ENCODE results near the gene GARNL3. TPM values are rescaled to one million over a fixed set of nuclear protein-coding genes. Genes with fewer than 3 reads are reported as not detected.

GARNL3 gene
- total and polyA plus RNA-seq, 2 donors (not counting 1 experiment from before 2014, with no cell fraction given) = 1.5 to 12.6 TPM

DNA sequence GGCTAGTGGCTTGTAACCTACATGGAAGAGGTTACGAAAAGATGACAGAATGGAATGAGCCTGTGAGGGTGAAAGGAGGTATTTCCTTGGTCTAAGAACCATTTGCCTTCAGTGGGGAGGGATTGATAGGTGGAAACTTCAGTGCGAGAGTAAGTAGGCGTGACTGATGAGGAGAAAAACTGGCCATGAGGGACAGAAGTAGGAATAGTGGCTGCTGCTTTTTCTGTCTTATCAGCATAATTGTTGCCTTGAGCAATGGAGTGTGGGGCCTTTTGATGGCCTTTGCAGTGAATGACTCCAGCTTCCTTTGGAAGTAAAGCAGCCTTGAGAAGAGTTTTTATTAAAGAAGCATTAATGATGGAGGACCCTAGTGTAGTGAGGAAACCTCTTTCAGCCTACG lies 150.6 kb downstream of the GARNL3 start:
- H3K9me3 Mint-ChIP-seq (ENCODE audit: insufficient read depth) = no peaks in the 10 kb centered on the region
- TF ChIP-seq EZH2 (IDR thresholded peaks at IDR 0.05; ENCODE audit: borderline replicate concordance, insufficient read depth, low read depth, low read length, poor library complexity, severe bottlenecking) = no peak
- TF ChIP-seq, protein P1, sequence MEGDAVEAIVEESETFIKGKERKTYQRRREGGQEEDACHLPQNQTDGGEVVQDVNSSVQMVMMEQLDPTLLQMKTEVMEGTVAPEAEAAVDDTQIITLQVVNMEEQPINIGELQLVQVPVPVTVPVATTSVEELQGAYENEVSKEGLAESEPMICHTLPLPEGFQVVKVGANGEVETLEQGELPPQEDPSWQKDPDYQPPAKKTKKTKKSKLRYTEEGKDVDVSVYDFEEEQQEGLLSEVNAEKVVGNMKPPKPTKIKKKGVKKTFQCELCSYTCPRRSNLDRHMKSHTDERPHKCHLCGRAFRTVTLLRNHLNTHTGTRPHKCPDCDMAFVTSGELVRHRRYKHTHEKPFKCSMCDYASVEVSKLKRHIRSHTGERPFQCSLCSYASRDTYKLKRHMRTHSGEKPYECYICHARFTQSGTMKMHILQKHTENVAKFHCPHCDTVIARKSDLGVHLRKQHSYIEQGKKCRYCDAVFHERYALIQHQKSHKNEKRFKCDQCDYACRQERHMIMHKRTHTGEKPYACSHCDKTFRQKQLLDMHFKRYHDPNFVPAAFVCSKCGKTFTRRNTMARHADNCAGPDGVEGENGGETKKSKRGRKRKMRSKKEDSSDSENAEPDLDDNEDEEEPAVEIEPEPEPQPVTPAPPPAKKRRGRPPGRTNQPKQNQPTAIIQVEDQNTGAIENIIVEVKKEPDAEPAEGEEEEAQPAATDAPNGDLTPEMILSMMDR (IDR thresholded peaks at IDR 0.05) = no peak
- no peaks in the 10 kb centered on the region for H3K27me3 Mint-ChIP-seq
- ChIA-PET POLR2A (no interaction called here), CTCF (interaction anchor here (1.1 kb wide), 2 partner anchors 16 to 19 kb away, joined by 5 to 6 read pairs; partner anchors contain the start of gene SLC2A8)
- no peak overlapping the region for H3K4me3 Mint-ChIP-seq
- Histone ChIP-seq H3K36me3 (replicated peaks in 1 of 2; ENCODE audit: control extremely low read depth in 1 of 2, control insufficient read depth in 1 of 2, extremely low read depth in 1 of 2, insufficient read depth in 2 of 2, low read length in 1 of 2) (no peaks in the 10 kb centered on the region), H3K79me2 (ENCODE audit: control insufficient read depth, insufficient read depth, low read length) (peaks cover 3% of the 10 kb centered on the region), H3K27ac (ENCODE audit: low read length in 2 of 2) (no peak overlapping the region), H3K4me3 (ENCODE audit: control extremely low read depth in 1 of 5, extremely low read depth in 1 of 5, insufficient read depth in 1 of 5, low read depth in 2 of 5, low read length in 4 of 5) (no peak overlapping the region), H4K20me1 (ENCODE audit: control insufficient read depth, insufficient read depth, low read length, poor library complexity, severe bottlenecking) (no peaks in the 10 kb centered on the region), H3K27me3 (replicated peaks in 1 of 4; ENCODE audit: control extremely low read depth in 1 of 4, control insufficient read depth in 3 of 4, insufficient read depth in 4 of 4, low read length in 3 of 4) (no peaks in the 10 kb centered on the region), H3K4me1 (ENCODE audit: control insufficient read depth in 2 of 2, insufficient read depth in 2 of 2, low read length in 2 of 2) (peaks cover 3 to 11% of the 10 kb centered on the region in 2 donors), H2AFZ (ENCODE audit: insufficient read depth, low read depth, low read length, poor library complexity, severe bottlenecking) (no peak overlapping the region), H3K9me3 (ENCODE audit: control extremely low read depth in 1 of 3, control insufficient read depth in 2 of 3, insufficient read depth in 1 of 3, low read length in 2 of 3) (no peaks in the 10 kb centered on the region), H3K9ac (ENCODE audit: low read length) (no peak overlapping the region), H3K4me2 (replicated peaks; ENCODE audit: low read depth, low read length, poor library complexity, severe bottlenecking) (no peak overlapping the region)
- DNase-seq (no peak), ATAC-seq (ENCODE audit: low read depth) (no peak)
- H3K4me1 Mint-ChIP-seq = peaks cover 13% of the 10 kb centered on the region
- WGBS (ENCODE audit: insufficient coverage) = 90% methylated on average over 3 of the region's 4 CpGs
- H3K27ac Mint-ChIP-seq = no peak overlapping the region
- intact Hi-C loops (cut with micrococcal nuclease) = no loop called here

DNA sequence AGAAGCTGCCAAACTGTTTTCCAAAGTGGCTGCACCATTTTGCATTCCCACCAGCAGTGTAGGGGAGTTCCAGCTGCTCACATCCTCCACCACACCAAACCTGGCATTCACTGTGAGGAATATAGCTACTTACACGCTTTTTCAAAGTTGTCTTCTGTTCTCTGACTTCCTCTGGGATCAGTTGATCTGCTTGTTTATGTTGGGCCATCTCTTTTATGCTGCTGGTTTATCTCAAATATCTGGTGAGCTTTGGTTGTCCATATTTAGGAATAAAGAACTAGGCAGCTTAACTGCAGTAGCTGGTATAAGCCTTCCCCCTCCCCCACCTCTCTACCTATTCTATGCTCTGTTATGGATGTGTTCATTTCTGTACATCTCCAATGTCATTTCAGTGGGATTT lies 151.1 kb downstream of the GARNL3 start:
- H3K9ac ChIP-seq (ENCODE audit: low read length) = no peak overlapping the region
- TF ChIP-seq, protein P1 (IDR thresholded peaks at IDR 0.05) = no peak
- TF ChIP-seq EZH2 (IDR thresholded peaks at IDR 0.05; ENCODE audit: borderline replicate concordance, insufficient read depth, low read depth, low read length, poor library complexity, severe bottlenecking) = no peak
- no peak for DNase-seq
- no peak overlapping the region for H3K27ac ChIP-seq (ENCODE audit: low read length in 2 of 2)
- H3K4me2 ChIP-seq (replicated peaks; ENCODE audit: low read depth, low read length, poor library complexity, severe bottlenecking) = no peak overlapping the region
- no peak overlapping the region for H2AFZ ChIP-seq (ENCODE audit: insufficient read depth, low read depth, low read length, poor library complexity, severe bottlenecking)
- H3K36me3 ChIP-seq (replicated peaks in 1 of 2; ENCODE audit: control extremely low read depth in 1 of 2, control insufficient read depth in 1 of 2, extremely low read depth in 1 of 2, insufficient read depth in 2 of 2, low read length in 1 of 2) = no peaks in the 10 kb centered on the region
- Mint-ChIP-seq H3K4me3 (no peak overlapping the region), H3K9me3 (ENCODE audit: insufficient read depth) (no peaks in the 10 kb centered on the region), H3K27me3 (no peaks in the 10 kb centered on the region), H3K27ac (no peak overlapping the region), H3K4me1 (peaks cover 13% of the 10 kb centered on the region)
- ATAC-seq (ENCODE audit: low read depth) = no peak
- no peaks in the 10 kb centered on the region for H3K9me3 ChIP-seq (ENCODE audit: control extremely low read depth in 1 of 3, control insufficient read depth in 2 of 3, insufficient read depth in 1 of 3, low read length in 2 of 3)
- no peaks in the 10 kb centered on the region for H3K27me3 ChIP-seq (replicated peaks in 1 of 4; ENCODE audit: control extremely low read depth in 1 of 4, control insufficient read depth in 3 of 4, insufficient read depth in 4 of 4, low read length in 3 of 4)
- intact Hi-C loops (cut with micrococcal nuclease) = no loop called here
- peaks cover 3 to 9% of the 10 kb centered on the region in 2 donors for H3K4me1 ChIP-seq (ENCODE audit: control insufficient read depth in 2 of 2, insufficient read depth in 2 of 2, low read length in 2 of 2)
- H4K20me1 ChIP-seq (ENCODE audit: control insufficient read depth, insufficient read depth, low read length, poor library complexity, severe bottlenecking) = no peaks in the 10 kb centered on the region
- H3K79me2 ChIP-seq (ENCODE audit: control insufficient read depth, insufficient read depth, low read length) = peaks cover 3% of the 10 kb centered on the region
- H3K4me3 ChIP-seq (ENCODE audit: control extremely low read depth in 1 of 5, extremely low read depth in 1 of 5, insufficient read depth in 1 of 5, low read depth in 2 of 5, low read length in 4 of 5) = no peak overlapping the region
- ChIA-PET POLR2A (no interaction called here), CTCF (interaction anchor here (1.1 kb wide), 2 partner anchors 17 to 19 kb away, joined by 5 to 6 read pairs; partner anchors contain the start of gene SLC2A8)
- WGBS (ENCODE audit: insufficient coverage) = no CpG with 5 or more reads among the region's 1 CpG
